Measurements from ENCODE around the gene FAM168A. TPM values are rescaled to one million over a fixed set of nuclear protein-coding genes. Genes with fewer than 3 reads are reported as not detected.

Gene FAM168A
- total and polyA plus RNA-seq, 10 of the 15 experiments (the other 5 are each of a cell fraction or from before 2014, with no cell fraction given) = 1.7 to 20.0 (median 10.0) TPM

DNA sequence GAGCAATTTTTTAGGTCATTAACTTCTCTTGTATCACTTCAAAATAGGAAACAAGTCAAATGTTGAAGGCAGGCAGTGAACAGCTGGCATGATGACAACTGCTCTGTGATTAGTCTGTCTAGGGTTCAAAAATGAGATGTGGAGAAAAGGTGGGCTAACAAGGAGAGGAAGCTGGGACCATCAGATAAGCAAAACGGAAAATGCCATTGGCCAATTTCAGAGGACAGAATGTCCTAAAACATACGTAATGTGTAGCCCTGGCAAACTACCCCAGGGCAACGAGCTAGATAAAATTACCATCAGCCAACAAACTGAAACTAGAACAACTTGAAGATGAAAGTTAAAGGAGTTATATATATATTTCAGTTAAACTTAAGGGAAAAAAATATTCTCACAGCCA, 128.5 kb downstream of the FAM168A start:
- ChIA-PET CTCF (interaction anchor here (1.0 to 2.3 kb wide), 2 partner anchors 10 to 20 kb away, joined by 3 to 10 read pairs; no protein-coding TSS in a partner anchor), RAD21 (ENCODE audit: unreplicated experiment) (no interaction called here), SMC1A (ENCODE audit: uncharacterized antibody, unreplicated experiment) (interaction anchor here (0.6 to 2.3 kb wide), 5 partner anchors 11 to 129 kb away, joined by 3 to 5 read pairs (median 3); no protein-coding TSS in a partner anchor), POLR2A (interaction anchor here (0.7 kb wide), 1 partner anchor 63 kb away, joined by 3 read pairs; no protein-coding TSS in a partner anchor)
- Histone ChIP-seq H3K27me3 (replicated peaks in 1 of 2; ENCODE audit: control insufficient read depth in 2 of 2, insufficient read depth in 2 of 2, low read length in 1 of 2) (no peaks in the 10 kb centered on the region), H3K4me2 (ENCODE audit: control insufficient read depth, insufficient read depth) (no peak overlapping the region), H3K9ac (ENCODE audit: control insufficient read depth, insufficient read depth, low read length) (no peak overlapping the region), H2AFZ (ENCODE audit: control insufficient read depth, low read depth, low read length) (no peak overlapping the region), H3K4me3 (no peak overlapping the region), H3K9me3 (replicated peaks; ENCODE audit: control insufficient read depth, insufficient read depth, low read length) (no peaks in the 10 kb centered on the region), H3K4me1 (ENCODE audit: control insufficient read depth, insufficient read depth, low read length) (peaks cover 3% of the 10 kb centered on the region; the same call in 1 of the 2 replicates), H3K27ac (ENCODE audit: control insufficient read depth, insufficient read depth) (no peak overlapping the region), H3K36me3 (ENCODE audit: control insufficient read depth in 2 of 2, insufficient read depth in 2 of 2, low read length in 1 of 2) (no peaks in the 10 kb centered on the region), H4K20me1 (ENCODE audit: control insufficient read depth, insufficient read depth) (no peaks in the 10 kb centered on the region), H3K79me2 (ENCODE audit: control insufficient read depth, insufficient read depth, low read length) (no peaks in the 10 kb centered on the region)
- no TSS peak for BruUV-seq (replicated peaks)
- FAIRE-seq (no peak), ATAC-seq (no peak), DNase-seq (ENCODE audit: low read depth, low spot score) (no peak)
- 67% methylated on average over 3 of the region's 3 CpGs for WGBS (ENCODE audit: insufficient coverage, insufficient replicate concordance, low lambda C conversion rate, missing lambda C conversion rate)
- intact Hi-C loops (cut with micrococcal nuclease; ENCODE audit: unreplicated experiment) = no loop called here
- TF ChIP-seq SMARCA5 (IDR thresholded peaks at IDR 0.05) = no peak
- in situ Hi-C loops (cut with MboI) = no loop called here

DNA sequence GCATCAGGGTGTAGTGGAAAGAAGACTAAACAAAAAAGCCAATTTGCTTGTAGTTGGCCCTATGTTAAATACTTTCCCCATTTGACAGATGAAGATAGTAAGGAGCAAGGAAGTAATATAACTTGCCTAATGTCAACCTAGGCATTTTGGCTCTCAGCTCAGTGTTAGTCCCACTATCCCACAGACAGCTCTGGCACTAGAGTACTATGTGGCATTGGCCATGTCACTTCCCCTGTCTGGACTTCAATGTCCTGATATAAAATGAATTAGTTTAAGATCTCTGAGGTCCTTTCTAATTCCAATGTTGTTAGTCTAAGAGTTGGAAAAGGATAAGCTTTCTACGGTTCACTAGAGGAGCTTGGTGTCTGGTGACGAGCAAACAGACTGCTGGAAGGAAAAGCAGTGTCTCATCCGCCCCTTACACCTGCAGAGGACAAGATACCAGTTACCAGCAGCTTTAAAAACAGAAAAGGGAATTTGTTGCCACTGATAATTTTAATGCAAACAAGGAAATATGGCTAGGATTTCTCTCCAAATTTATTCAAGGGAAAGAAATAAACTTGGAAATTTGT, 129.2 kb downstream of the FAM168A start:
- ChIA-PET RAD21 (ENCODE audit: unreplicated experiment) (no interaction called here), SMC1A (ENCODE audit: uncharacterized antibody, unreplicated experiment) (interaction anchor here (0.7 to 1.7 kb wide), 7 partner anchors 10 to 130 kb away, joined by 3 to 7 read pairs (median 3); no protein-coding TSS in a partner anchor), POLR2A (no interaction called here), CTCF (interaction anchor here (0.7 to 1.5 kb wide), 4 partner anchors 10 to 45 kb away, joined by 3 to 5 read pairs (median 3); no protein-coding TSS in a partner anchor)
- no peaks in the 10 kb centered on the region for H4K20me1 ChIP-seq (ENCODE audit: control insufficient read depth, insufficient read depth)
- H2AFZ ChIP-seq (ENCODE audit: control insufficient read depth, low read depth, low read length) = no peak overlapping the region
- in situ Hi-C loops (cut with MboI) = no loop called here
- intact Hi-C loops (cut with micrococcal nuclease; ENCODE audit: unreplicated experiment) = no loop called here
- peaks cover 3% of the 10 kb centered on the region; the same call in 1 of the 2 replicates for H3K4me1 ChIP-seq (ENCODE audit: control insufficient read depth, insufficient read depth, low read length)
- DNase-seq (ENCODE audit: low read depth, low spot score) = no peak
- H3K4me3 ChIP-seq = no peak overlapping the region
- WGBS (ENCODE audit: insufficient coverage, insufficient replicate concordance, low lambda C conversion rate, missing lambda C conversion rate) = 100% methylated on average over 3 of the region's 3 CpGs
- no peak overlapping the region for H3K4me2 ChIP-seq (ENCODE audit: control insufficient read depth, insufficient read depth)
- TF ChIP-seq ESRRA (IDR thresholded peaks at IDR 0.05; ENCODE audit: low read length) = no peak
- TF ChIP-seq ZBTB40 (IDR thresholded peaks at IDR 0.05; ENCODE audit: borderline replicate concordance) = no peak
- no peak for TF ChIP-seq PBX3 (IDR thresholded peaks at IDR 0.05; ENCODE audit: insufficient replicate concordance, low read depth, low read length)
- TF ChIP-seq EGR1 (IDR thresholded peaks at IDR 0.05; ENCODE audit: borderline replicate concordance in 1 of 2, low read depth in 2 of 2, low read length in 2 of 2) = no peak
- no peak for TF ChIP-seq USF2 (IDR thresholded peaks at IDR 0.05; ENCODE audit: borderline replicate concordance, low read depth, low read length)
- no peak for TF ChIP-seq HCFC1 (IDR thresholded peaks at IDR 0.05; ENCODE audit: low read length)
- TF ChIP-seq GABPA (IDR thresholded peaks at IDR 0.05; ENCODE audit: low read depth) = no peak
- H3K79me2 ChIP-seq (ENCODE audit: control insufficient read depth, insufficient read depth, low read length) = no peaks in the 10 kb centered on the region
- no peaks in the 10 kb centered on the region for H3K36me3 ChIP-seq (ENCODE audit: control insufficient read depth in 2 of 2, insufficient read depth in 2 of 2, low read length in 1 of 2)
- ATAC-seq = no peak
- no TSS peak for BruUV-seq (replicated peaks)
- no peak for FAIRE-seq
- H3K9ac ChIP-seq (ENCODE audit: control insufficient read depth, insufficient read depth, low read length) = no peak overlapping the region
- H3K9me3 ChIP-seq (replicated peaks; ENCODE audit: control insufficient read depth, insufficient read depth, low read length) = no peaks in the 10 kb centered on the region
- H3K27me3 ChIP-seq (replicated peaks in 1 of 2; ENCODE audit: control insufficient read depth in 2 of 2, insufficient read depth in 2 of 2, low read length in 1 of 2) = no peaks in the 10 kb centered on the region
- H3K27ac ChIP-seq (ENCODE audit: control insufficient read depth, insufficient read depth) = no peak overlapping the region
